ENCODE data around the gene CD44. TPM values are rescaled to one million over a fixed set of nuclear protein-coding genes. Genes with fewer than 3 reads are reported as not detected.

Gene CD44
- polyA plus RNA-seq, 1 experiment = 1,200 TPM

GRCh38 chr11:35112056-35112845 is 26.7 kb upstream of the CD44 start:
- TF ChIP-seq CTCF (IDR thresholded peaks at IDR 0.05; ENCODE audit: insufficient read depth, low read depth, low read length) = no peak
- ChIA-PET CTCF (interaction anchor here (1.2 kb wide), 1 partner anchor 11 kb away, joined by 3 read pairs; no protein-coding TSS in a partner anchor), POLR2A (no interaction called here)
- Histone ChIP-seq H3K27me3 (ENCODE audit: control insufficient read depth, insufficient read depth, low read length) (no peaks in the 10 kb centered on the region), H3K36me3 (ENCODE audit: control insufficient read depth, insufficient read depth, low read length) (no peaks in the 10 kb centered on the region), H3K4me3 (ENCODE audit: low read depth, low read length) (no peak overlapping the region)
- DNase-seq (ENCODE audit: low read depth) = no peak

GRCh38 chr11:35112846-35113105 is 26.2 kb upstream of the CD44 start:
- Histone ChIP-seq H3K27me3 (ENCODE audit: control insufficient read depth, insufficient read depth, low read length) (no peaks in the 10 kb centered on the region), H3K4me3 (ENCODE audit: low read depth, low read length) (no peak overlapping the region), H3K36me3 (ENCODE audit: control insufficient read depth, insufficient read depth, low read length) (no peaks in the 10 kb centered on the region)
- no peak for TF ChIP-seq CTCF (IDR thresholded peaks at IDR 0.05; ENCODE audit: insufficient read depth, low read depth, low read length)
- ChIA-PET POLR2A (no interaction called here), CTCF (no interaction called here)
- DNase-seq (ENCODE audit: low read depth) = no peak

DNA sequence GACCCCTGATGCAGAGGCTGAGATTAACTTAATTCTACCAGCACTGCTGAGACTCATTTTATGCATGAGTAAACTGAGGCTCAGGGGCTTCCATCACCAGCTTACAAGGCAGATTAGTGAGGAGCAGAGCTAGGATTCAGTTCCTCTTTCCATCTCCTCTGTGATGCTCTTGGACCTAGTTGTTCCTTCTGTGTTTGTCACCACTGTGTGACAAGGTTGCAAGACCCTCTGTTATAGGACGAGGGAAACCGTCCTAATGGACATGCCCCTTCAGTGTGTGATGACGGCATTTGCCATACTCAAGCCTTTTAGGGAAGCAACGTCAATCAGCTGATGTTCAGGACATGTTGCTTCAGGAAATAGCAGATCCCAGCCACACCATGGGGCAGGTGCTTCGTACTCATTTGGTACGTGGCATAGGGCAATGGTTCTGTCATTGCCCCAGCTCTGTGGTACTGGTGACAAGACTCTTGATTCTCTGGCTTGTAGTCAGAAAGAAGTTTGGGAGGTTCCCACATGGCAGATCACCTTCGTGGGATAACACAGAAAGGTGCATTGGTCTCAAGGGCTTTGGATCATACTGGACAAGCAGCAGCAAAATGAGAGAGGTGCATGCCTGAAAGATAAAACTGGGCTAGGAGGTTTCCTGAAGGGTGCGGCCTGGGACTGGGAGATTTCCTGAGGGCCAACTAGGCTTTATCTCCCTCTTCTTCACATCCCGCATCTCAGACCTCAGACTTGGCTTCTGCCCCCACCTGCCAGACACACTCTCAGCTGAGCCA is 23.9 kb upstream of the CD44 start:
- POLR2A ChIA-PET = no interaction called here
- DNase-seq (ENCODE audit: low read depth) = no peak
- CTCF ChIA-PET = interaction anchor here (0.9 to 1.0 kb wide), 2 partner anchors 9 to 13 kb away, joined by 3 to 5 read pairs; no protein-coding TSS in a partner anchor
- TF ChIP-seq CTCF (IDR thresholded peaks at IDR 0.05; ENCODE audit: insufficient read depth, low read depth, low read length) = no peak
- no peaks in the 10 kb centered on the region for H3K36me3 ChIP-seq (ENCODE audit: control insufficient read depth, insufficient read depth, low read length)
- no peaks in the 10 kb centered on the region; the same call in 1 of the 2 replicates for H3K27me3 ChIP-seq (ENCODE audit: control insufficient read depth, insufficient read depth, low read length)
- no peak overlapping the region for H3K4me3 ChIP-seq (ENCODE audit: low read depth, low read length)

- POLR2A ChIA-PET = no interaction called here
- H3K27me3 ChIP-seq (ENCODE audit: control insufficient read depth, insufficient read depth, low read length) = peaks cover 2% of the 10 kb centered on the region
- CTCF ChIA-PET = interaction anchor here (0.9 to 1.0 kb wide), 2 partner anchors 8 to 13 kb away, joined by 3 to 5 read pairs; no protein-coding TSS in a partner anchor
- no peak for DNase-seq (ENCODE audit: low read depth)
- no peak overlapping the region for H3K4me3 ChIP-seq (ENCODE audit: low read depth, low read length)
- no peaks in the 10 kb centered on the region for H3K36me3 ChIP-seq (ENCODE audit: control insufficient read depth, insufficient read depth, low read length)
- TF ChIP-seq CTCF (IDR thresholded peaks at IDR 0.05; ENCODE audit: insufficient read depth, low read depth, low read length) = no peak
These were observed 23.3 kb upstream of the CD44 start for GRCh38 chr11:35115688-35116030.

DNA sequence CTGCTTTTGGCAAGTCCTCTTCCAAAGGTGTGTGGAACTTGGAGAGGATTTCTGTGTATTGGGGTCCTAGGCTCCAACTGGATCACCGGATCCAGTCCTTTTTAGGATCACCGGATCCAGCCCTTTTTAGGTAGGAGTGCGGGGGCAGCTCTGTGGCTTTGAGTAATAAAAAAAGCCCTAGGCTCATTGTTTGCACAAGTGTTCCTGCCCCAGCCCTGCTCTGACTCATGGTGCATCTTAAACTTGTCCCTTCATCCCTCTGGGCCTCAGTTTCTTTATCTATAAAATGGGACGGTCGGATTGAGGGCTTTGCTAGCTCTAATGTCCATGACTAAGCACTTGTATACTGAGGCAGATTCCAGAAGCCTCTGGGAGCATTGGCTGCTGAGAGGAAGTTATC is 22.7 kb upstream of the CD44 start:
- ChIA-PET POLR2A (no interaction called here), CTCF (interaction anchor here (0.9 to 1.9 kb wide), 2 partner anchors 8 to 19 kb away, joined by 3 to 9 read pairs; no protein-coding TSS in a partner anchor)
- no peak for TF ChIP-seq CTCF (IDR thresholded peaks at IDR 0.05; ENCODE audit: insufficient read depth, low read depth, low read length)
- no peak overlapping the region for H3K4me3 ChIP-seq (ENCODE audit: low read depth, low read length)
- H3K36me3 ChIP-seq (ENCODE audit: control insufficient read depth, insufficient read depth, low read length) = no peaks in the 10 kb centered on the region
- H3K27me3 ChIP-seq (ENCODE audit: control insufficient read depth, insufficient read depth, low read length) = peaks cover 4% of the 10 kb centered on the region
- no peak for DNase-seq (ENCODE audit: low read depth)
